Measurements from ENCODE around the gene ADAP1. TPM values are rescaled to one million over a fixed set of nuclear protein-coding genes. Genes with fewer than 3 reads are reported as not detected.

ADAP1 gene
- total and polyA plus RNA-seq, 2 of the 13 experiments (the other 11 are each of a cell fraction or from before 2014, with no cell fraction given) = 10.5 to 24.6 TPM

- Histone ChIP-seq H3K27me3 (ENCODE audit: control insufficient read depth in 1 of 2, insufficient read depth in 2 of 2, low read length in 2 of 2) (no peaks in the 10 kb centered on the region; a peak in 1 of 5 replicates), H2AFZ (ENCODE audit: low read length) (no peak overlapping the region), H3K79me2 (ENCODE audit: insufficient read depth, low read length) (peaks cover 55% of the 10 kb centered on the region), H3K27ac (ENCODE audit: extremely low read length, insufficient read depth, low read length) (peak overlapping the region; percentile 100), H4K20me1 (ENCODE audit: insufficient read depth, low read length) (no peaks in the 10 kb centered on the region), H3K4me1 (ENCODE audit: insufficient read depth, low read length) (peaks cover 74% of the 10 kb centered on the region), H3K9ac (ENCODE audit: insufficient read depth, low read depth, low read length) (peak overlapping the region; percentile 97), H3K36me3 (replicated peaks in 1 of 2; ENCODE audit: control insufficient read depth in 1 of 2, insufficient read depth in 2 of 2, low read length in 2 of 2) (peaks cover 0 to 1% of the 10 kb centered on the region in 2 experiments; a peak in 2 of 5 replicates), H3K9me3 (ENCODE audit: low read length) (no peaks in the 10 kb centered on the region), H3K4me2 (ENCODE audit: low read depth, low read length) (peak overlapping the region; percentile 98), H3K4me3 (replicated peaks in 1 of 3; ENCODE audit: insufficient read depth in 1 of 3, low read depth in 2 of 3, low read length in 3 of 3) (peak overlapping the region; percentile 85 to 100 (median 98); a peak in 5 of 6 replicates)
- FAIRE-seq = peak; percentile 94
- intact Hi-C loops (cut with micrococcal nuclease; ENCODE audit: unreplicated experiment) (loop anchor here (1.0 to 2.0 kb wide), 2 partner anchors 16 to 179 kb away; no protein-coding TSS in a partner anchor), in situ Hi-C loops (cut with HindIII; ENCODE audit: extremely low pct_ligation_motif_present, low pct_unique_long_range_greater_than_20kb) (no loop called here)
- peak; percentile 80 for ATAC-seq
- 1% methylated on average over 12 of the region's 19 CpGs for WGBS (ENCODE audit: low lambda C conversion rate)
- peak; percentile 98 for DNase-seq (ENCODE audit: low spot score)
- POLR2A ChIA-PET = interaction anchor here (0.7 to 8.6 kb wide), 34 partner anchors 9 to 497 kb away, joined by 3 to 292 read pairs (median 6); partner anchors contain the start of genes GET4, GPER1, GPR146 and ZFAND2A
- CTCF ChIA-PET (ENCODE audit: low intra/inter-chr PET ratio, low total read pairs) = interaction anchor here (1.1 kb wide), 1 partner anchor 15 kb away, joined by 3 read pairs; no protein-coding TSS in a partner anchor
- no TSS peak for BruUV-seq (replicated peaks)
- peak; percentile 84 for TF ChIP-seq ZNF670 (CRISPR knock-in tag; IDR thresholded peaks at IDR 0.05; ENCODE audit: borderline replicate concordance)
- peak; percentile 97 for TF ChIP-seq ZFX (CRISPR knock-in tag; IDR thresholded peaks at IDR 0.05; ENCODE audit: low read depth)
- TF ChIP-seq LRRFIP1 (CRISPR knock-in tag; conservative IDR thresholded peaks at IDR 0.05) = no peak
- peak; percentile 92 for TF ChIP-seq ZNF501 (CRISPR knock-in tag; IDR thresholded peaks at IDR 0.05)
- peak; percentile 63 for TF ChIP-seq TCF7 (IDR thresholded peaks at IDR 0.05; ENCODE audit: low read depth)
- peak; percentile 96 for TF ChIP-seq MED1 (CRISPR knock-in tag; IDR thresholded peaks at IDR 0.05)
- peak; percentile 45; the same call in 1 of the 2 replicates for TF ChIP-seq ZNF180 (CRISPR knock-in tag; IDR thresholded peaks at IDR 0.05; ENCODE audit: borderline replicate concordance, low read depth)
- TF ChIP-seq ZFP36 (IDR thresholded peaks at IDR 0.05; ENCODE audit: borderline replicate concordance, low read depth, low read length, partially characterized antibody) = no peak
- TF ChIP-seq ZNF674 (CRISPR knock-in tag; IDR thresholded peaks at IDR 0.05; ENCODE audit: low read depth) = no peak
- TF ChIP-seq TAF15 (IDR thresholded peaks at IDR 0.05; ENCODE audit: low read depth, low read length, poor library complexity, severe bottlenecking) = no peak
- no peak for TF ChIP-seq EED (CRISPR knock-in tag; IDR thresholded peaks at IDR 0.05)
- TF ChIP-seq PRPF4 (IDR thresholded peaks at IDR 0.05; ENCODE audit: low read depth, low read length, poor library complexity, severe bottlenecking) = no peak
- no peak for TF ChIP-seq CBX1 (IDR thresholded peaks at IDR 0.05; ENCODE audit: low read depth)
- TF ChIP-seq ZNF34 (CRISPR knock-in tag; IDR thresholded peaks at IDR 0.05; ENCODE audit: borderline replicate concordance) = no peak
- peak in 1 of 2 experiments; percentile 67; a peak in 1 of 4 replicates for TF ChIP-seq NR2F1 (CRISPR knock-in tag; IDR thresholded peaks at IDR 0.05)
- no peak for TF ChIP-seq SRSF9 (IDR thresholded peaks at IDR 0.05; ENCODE audit: borderline replicate concordance, insufficient read depth, low read depth, low read length, poor library complexity, severe bottlenecking)
- no peak for TF ChIP-seq FOSL1 (CRISPR knock-in tag; IDR thresholded peaks at IDR 0.05; ENCODE audit: borderline replicate concordance)
- peak; percentile 93 for TF ChIP-seq RXRA (CRISPR knock-in tag; IDR thresholded peaks at IDR 0.05)
- TF ChIP-seq EHMT2 (IDR thresholded peaks at IDR 0.05; ENCODE audit: borderline replicate concordance, low read depth, low read length) = no peak
- TF ChIP-seq IKZF1 (IDR thresholded peaks at IDR 0.05) = no peak
- no peak for TF ChIP-seq REXO4 (CRISPR knock-in tag; IDR thresholded peaks at IDR 0.05; ENCODE audit: borderline replicate concordance)
- TF ChIP-seq, protein P1, sequence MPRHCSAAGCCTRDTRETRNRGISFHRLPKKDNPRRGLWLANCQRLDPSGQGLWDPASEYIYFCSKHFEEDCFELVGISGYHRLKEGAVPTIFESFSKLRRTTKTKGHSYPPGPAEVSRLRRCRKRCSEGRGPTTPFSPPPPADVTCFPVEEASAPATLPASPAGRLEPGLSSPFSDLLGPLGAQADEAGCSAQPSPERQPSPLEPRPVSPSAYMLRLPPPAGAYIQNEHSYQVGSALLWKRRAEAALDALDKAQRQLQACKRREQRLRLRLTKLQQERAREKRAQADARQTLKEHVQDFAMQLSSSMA (CRISPR knock-in tag; IDR thresholded peaks at IDR 0.05) = no peak
These were observed 23.0 kb upstream of the ADAP1 start for GRCh38 chr7:977326-978048.
